AG20443 (cell line): ENCODE results near the gene ANKS6.

ENCODE experiments used
- DNase-seq: peaks from one replicate; pipeline ENCODE4 v3.0.0; 2012; ENCODE audit warnings: low spot score, mixed read lengths

ANKS6 gene

GRCh38 chr9:98772364-98773155, 23.8 kb downstream of the ANKS6 start:
- DNase-seq: no peak

- DNase-seq: no peak
Observed at GRCh38 chr9:98771209-98771874, 25.0 kb downstream of the ANKS6 start.

GRCh38 chr9:98770717-98771116, 25.6 kb downstream of the ANKS6 start:
- no peak for DNase-seq

GRCh38 chr9:98768344-98768743, 28.0 kb downstream of the ANKS6 start:
- DNase-seq: no peak

- DNase-seq: no peak
Observed at GRCh38 chr9:98767915-98768314, 28.4 kb downstream of the ANKS6 start.

- DNase-seq: no peak
Observed at GRCh38 chr9:98767196-98767595, 29.2 kb downstream of the ANKS6 start.

GRCh38 chr9:98766586-98766985, 29.8 kb downstream of the ANKS6 start:
- no peak for DNase-seq

- no peak for DNase-seq
Observed at GRCh38 chr9:98765256-98765655, 31.1 kb downstream of the ANKS6 start.

- no peak for DNase-seq
Observed at GRCh38 chr9:98763986-98764745, 32.2 kb downstream of the ANKS6 start.

GRCh38 chr9:98760231-98760630, 36.1 kb downstream of the ANKS6 start:
- DNase-seq: no peak

- no peak for DNase-seq
Observed at GRCh38 chr9:98755006-98755618, 41.2 kb downstream of the ANKS6 start.

GRCh38 chr9:98751210-98751609, 45.1 kb downstream of the ANKS6 start:
- DNase-seq: no peak

- no peak for DNase-seq
Observed at GRCh38 chr9:98750364-98751060, 45.8 kb downstream of the ANKS6 start.

- no peak for DNase-seq
Observed at GRCh38 chr9:98747476-98747875, 48.9 kb downstream of the ANKS6 start.

- no peak for DNase-seq
Observed at GRCh38 chr9:98745470-98745869, 50.9 kb downstream of the ANKS6 start.

GRCh38 chr9:98743818-98744611, 52.3 kb downstream of the ANKS6 start:
- no peak for DNase-seq

GRCh38 chr9:98743329-98743728, 53.0 kb downstream of the ANKS6 start:
- DNase-seq: no peak

GRCh38 chr9:98742325-98743280, 53.8 kb downstream of the ANKS6 start:
- DNase-seq: peak; percentile 61

GRCh38 chr9:98740226-98740881, 56.0 kb downstream of the ANKS6 start:
- DNase-seq: no peak
